ENCODE measurements around the gene DSPP.

GRCh38 chr4:87584222-87584908, 24.0 kb upstream of the DSPP start:
- TF ChIP-seq, protein P1, sequence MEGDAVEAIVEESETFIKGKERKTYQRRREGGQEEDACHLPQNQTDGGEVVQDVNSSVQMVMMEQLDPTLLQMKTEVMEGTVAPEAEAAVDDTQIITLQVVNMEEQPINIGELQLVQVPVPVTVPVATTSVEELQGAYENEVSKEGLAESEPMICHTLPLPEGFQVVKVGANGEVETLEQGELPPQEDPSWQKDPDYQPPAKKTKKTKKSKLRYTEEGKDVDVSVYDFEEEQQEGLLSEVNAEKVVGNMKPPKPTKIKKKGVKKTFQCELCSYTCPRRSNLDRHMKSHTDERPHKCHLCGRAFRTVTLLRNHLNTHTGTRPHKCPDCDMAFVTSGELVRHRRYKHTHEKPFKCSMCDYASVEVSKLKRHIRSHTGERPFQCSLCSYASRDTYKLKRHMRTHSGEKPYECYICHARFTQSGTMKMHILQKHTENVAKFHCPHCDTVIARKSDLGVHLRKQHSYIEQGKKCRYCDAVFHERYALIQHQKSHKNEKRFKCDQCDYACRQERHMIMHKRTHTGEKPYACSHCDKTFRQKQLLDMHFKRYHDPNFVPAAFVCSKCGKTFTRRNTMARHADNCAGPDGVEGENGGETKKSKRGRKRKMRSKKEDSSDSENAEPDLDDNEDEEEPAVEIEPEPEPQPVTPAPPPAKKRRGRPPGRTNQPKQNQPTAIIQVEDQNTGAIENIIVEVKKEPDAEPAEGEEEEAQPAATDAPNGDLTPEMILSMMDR (IDR thresholded peaks at IDR 0.05; ENCODE audit: control extremely low read depth in 1 of 3, insufficient read depth in 1 of 3, low read depth in 1 of 3, low read length in 3 of 3), result no peak
- TF ChIP-seq POLR2A (IDR thresholded peaks at IDR 0.05; ENCODE audit: control extremely low read depth in 1 of 2, low read depth in 2 of 2, low read length in 2 of 2) (no peak), BACH1 (IDR thresholded peaks at IDR 0.05; ENCODE audit: low read length) (no peak), EZH2 (IDR thresholded peaks at IDR 0.05; ENCODE audit: low read depth, low read length, severe bottlenecking) (no peak), TBP (IDR thresholded peaks at IDR 0.05; ENCODE audit: low read depth, low read length) (no peak), ASH2L (IDR thresholded peaks at IDR 0.05; ENCODE audit: low read length) (no peak), CEBPB (IDR thresholded peaks at IDR 0.05; ENCODE audit: low read depth, low read length) (no peak)
